Mesendoderm (in vitro differentiated cells): ENCODE results near the gene MOB3C. TPM values are rescaled to one million over a fixed set of nuclear protein-coding genes. Genes with fewer than 3 reads are reported as not detected.
"Not testable (repeated sequence)": the region's sequence is repeated elsewhere in the genome, so short reads cannot be mapped to it uniquely, and the experiment has no call there.

Source experiments
- DNase-seq: peaks from one replicate; pipeline ENCODE4 v3.0.0; 2013
- H2AK5ac ChIP-seq: 2 replicates; pipeline ENCODE4 v1.6.1; 2013; ENCODE audit warnings: low read length, inconsistent platforms
- H2BK120ac ChIP-seq: 2 replicates; pipeline ENCODE4 v1.6.1; 2013; ENCODE audit warnings: low read depth, mild to moderate bottlenecking, low read length, moderate library complexity, mixed read lengths
- H2BK15ac ChIP-seq: replicated peaks from 2 replicates; pipeline ENCODE4 v1.6.1; 2013; ENCODE audit warnings: low read depth, mild to moderate bottlenecking, moderate library complexity
- H2BK5ac ChIP-seq: 2 replicates; pipeline ENCODE4 v1.6.1; 2013; ENCODE audit warnings: low read length, inconsistent platforms
- H3K18ac ChIP-seq: 2 replicates; pipeline ENCODE4 v1.6.1; 2013; ENCODE audit warnings: mild to moderate bottlenecking, low read length, mixed read lengths
- H3K23ac ChIP-seq: one replicate; pipeline ENCODE4 v1.6.1; 2013; ENCODE audit warnings: low read length
- H3K27ac ChIP-seq: 2 replicates; pipeline ENCODE4 v1.5.1; 2013; ENCODE audit warnings: low read depth, mild to moderate bottlenecking, inconsistent platforms, low read length, moderate library complexity
- H3K27me3 ChIP-seq: 2 replicates; pipeline ENCODE4 v1.6.1; 2013; ENCODE audit warnings: low read length, control low read depth, mild to moderate bottlenecking, inconsistent platforms; ENCODE audit not compliant: insufficient read depth, poor library complexity
- H3K36me3 ChIP-seq: 2 replicates; pipeline ENCODE4 v1.6.1; 2013; ENCODE audit warnings: low read length, inconsistent platforms; ENCODE audit not compliant: control insufficient read depth, insufficient read depth
- H3K4ac ChIP-seq: one replicate; pipeline ENCODE4 v1.6.1; 2013; ENCODE audit warnings: low read depth, mild to moderate bottlenecking, low read length, moderate library complexity
- H3K4me1 ChIP-seq: 2 replicates; pipeline ENCODE4 v1.6.1; 2013; ENCODE audit warnings: low read depth, low read length, inconsistent platforms; ENCODE audit not compliant: control insufficient read depth
- H3K4me2 ChIP-seq: 2 replicates; pipeline ENCODE4 v1.6.1; 2013; ENCODE audit warnings: low read length
- H3K4me3 ChIP-seq: 2 replicates; pipeline ENCODE4 v1.5.1; 2013; ENCODE audit warnings: mild to moderate bottlenecking, low read length
- H3K56ac ChIP-seq: one replicate; pipeline ENCODE4 v1.6.1; 2013; ENCODE audit warnings: low read length
- H3K79me1 ChIP-seq: 2 replicates; pipeline ENCODE4 v1.6.1; 2013; ENCODE audit warnings: low read length, inconsistent platforms
- H3K79me2 ChIP-seq: 2 replicates; pipeline ENCODE4 v1.6.1; 2013; ENCODE audit warnings: mild to moderate bottlenecking, low read length; ENCODE audit not compliant: control insufficient read depth, insufficient read depth
- H3K9ac ChIP-seq: 2 replicates; pipeline ENCODE4 v1.6.1; 2013; ENCODE audit warnings: low read length, inconsistent platforms
- H4K5ac ChIP-seq: one replicate; pipeline ENCODE4 v1.6.1; 2013; ENCODE audit warnings: low read length
- H4K8ac ChIP-seq: one replicate; pipeline ENCODE4 v1.6.1; 2013; ENCODE audit warnings: low read depth, mild to moderate bottlenecking, control low read depth, low read length, moderate library complexity
- WGBS: extraction: QIAGEN DNeasy Blood & Tissue Kit; methylation state at CpG from one replicate; pipeline ENCODE4 v1.1.7; 2013; ENCODE audit warnings: low lambda C conversion rate, missing lambda C conversion rate; ENCODE audit not compliant: insufficient coverage; ENCODE audit errors: extremely low coverage; 5-methylcytosine and 5-hydroxymethylcytosine counted together
- polyA plus RNA-seq, 2 experiments: library from polyadenylated mRNA; stranded (reverse); fragments of 200-250 nt; gene quantifications; one replicate each; pipeline ENCODE4 v1.2.3, GENCODE V29; 2013

Gene MOB3C
- 0.58 TPM for polyA plus RNA-seq (2013, experiment 1 of 2)
- polyA plus RNA-seq (2013, experiment 2 of 2), result 0.67 TPM

DNA sequence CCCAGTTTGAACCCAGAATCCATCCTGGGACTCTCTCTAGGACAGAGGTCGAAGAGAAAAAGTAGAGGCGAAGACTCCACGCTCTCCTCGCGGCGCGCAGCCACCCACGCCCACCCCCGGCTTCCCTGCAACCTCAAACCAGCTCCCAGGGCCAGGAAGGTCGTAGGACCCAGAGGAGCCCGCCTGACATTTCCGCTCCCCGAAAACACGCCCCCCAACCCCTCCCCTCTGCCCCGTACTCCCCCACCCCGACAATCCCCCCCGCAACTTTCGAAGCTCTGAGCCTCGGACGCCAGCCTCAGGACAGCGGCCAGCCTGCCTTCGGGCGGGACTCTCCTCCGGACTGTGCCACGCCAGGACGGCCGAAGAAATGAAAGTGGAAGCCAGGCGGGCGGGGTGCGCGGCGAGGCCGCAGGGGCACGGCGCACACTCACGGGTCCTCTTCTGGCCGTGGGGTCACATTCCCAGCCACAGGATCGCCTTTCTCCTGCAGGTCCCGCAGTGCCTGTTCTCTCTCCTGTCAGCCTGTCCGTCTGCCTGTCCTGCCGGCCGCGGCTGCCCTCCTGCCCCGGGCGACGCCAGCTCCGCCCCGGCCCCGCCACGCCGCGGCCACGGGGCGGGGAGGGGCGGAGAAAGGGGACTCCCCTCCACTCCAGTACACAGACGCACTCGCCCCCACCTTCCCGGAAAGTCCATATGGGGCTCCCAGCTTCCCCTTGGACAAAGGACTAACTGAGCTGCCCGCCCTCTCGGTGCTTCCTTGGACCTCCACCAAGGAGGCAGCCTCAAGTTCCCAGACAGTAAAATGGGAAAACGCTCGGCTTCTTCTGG, at the start of gene MOB3C:
Gene MOB3C, minus strand, starts transcription at position 535 of the 831 bp plus-strand sequence. CDS start 3,490 bp downstream, outside the sequence.
- H3K4me2 ChIP-seq, result peak within 1 kb of the TSS; percentile 74
- H3K4me1 ChIP-seq, result peaks cover 10% of the 10 kb centered on the region
- peak within 1 kb of the TSS; percentile 64 for H3K4me3 ChIP-seq
- H2BK120ac ChIP-seq, result no peak within 1 kb of the TSS
- no peak within 1 kb of the TSS for H3K4ac ChIP-seq
- H4K8ac ChIP-seq, result no peak within 1 kb of the TSS
- H2BK15ac ChIP-seq, result no peak within 1 kb of the TSS
- H3K23ac ChIP-seq, result no peak within 1 kb of the TSS
- H3K27me3 ChIP-seq, result no peaks in the 10 kb centered on the region
- peak within 1 kb of the TSS; percentile 78 for H2AK5ac ChIP-seq
- peak within 1 kb of the TSS; percentile 89 for H3K56ac ChIP-seq
- H2BK5ac ChIP-seq, result no peak within 1 kb of the TSS
- no peaks in the 10 kb centered on the region for H3K36me3 ChIP-seq
- peak within 1 kb of the TSS; percentile 6 for H3K18ac ChIP-seq
- no peak within 1 kb of the TSS for H4K5ac ChIP-seq
- WGBS, result no CpG with 5 or more reads among the region's 62 CpGs
- peak; percentile 43 for DNase-seq
- H3K9ac ChIP-seq, result peak within 1 kb of the TSS; percentile 62
- H3K27ac ChIP-seq, result no peak within 1 kb of the TSS
- H3K79me1 ChIP-seq, result no peaks in the 10 kb centered on the region
- no peaks in the 10 kb centered on the region for H3K79me2 ChIP-seq

DNA sequence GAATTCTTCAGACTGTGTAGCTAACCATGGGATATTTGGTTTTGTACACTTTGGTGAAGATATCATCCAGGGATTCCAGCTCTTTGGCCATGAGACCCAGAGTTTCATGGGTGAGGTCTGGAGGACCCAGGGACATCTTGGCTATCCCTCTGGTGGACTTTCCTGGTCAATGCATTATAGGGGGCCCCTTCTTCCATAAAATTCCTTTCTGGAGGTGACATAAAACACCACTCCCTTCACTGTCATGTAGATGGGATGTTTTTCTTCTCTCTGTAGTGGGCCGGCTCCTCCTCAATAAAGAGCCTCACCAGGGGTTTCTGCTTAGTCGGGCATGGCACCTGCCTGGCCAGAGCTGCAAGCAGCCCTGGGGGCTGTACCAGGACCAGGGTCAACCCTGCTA, 49.4 kb upstream of the MOB3C start:
- WGBS, result no CpG with 5 or more reads among the region's 2 CpGs
- no peak overlapping the region for H2BK120ac ChIP-seq
- H2AK5ac ChIP-seq, result no peak overlapping the region
- H3K27ac ChIP-seq, result no peak overlapping the region
- no peak overlapping the region for H3K18ac ChIP-seq
- H3K79me2 ChIP-seq, result peaks cover 2% of the 10 kb centered on the region
- no peaks in the 10 kb centered on the region for H3K36me3 ChIP-seq
- H3K56ac ChIP-seq, result no peak overlapping the region
- no peak for DNase-seq
- no peak overlapping the region for H3K4me3 ChIP-seq
- no peak overlapping the region for H3K9ac ChIP-seq
- H2BK5ac ChIP-seq, result no peak overlapping the region
- no peak overlapping the region for H2BK15ac ChIP-seq
- H3K23ac ChIP-seq, result no peak overlapping the region
- no peak overlapping the region for H4K8ac ChIP-seq
- no peak overlapping the region for H3K4me2 ChIP-seq
- H3K4ac ChIP-seq, result no peak overlapping the region
- peaks cover 6% of the 10 kb centered on the region for H3K79me1 ChIP-seq
- H4K5ac ChIP-seq, result no peak overlapping the region
- no peaks in the 10 kb centered on the region for H3K27me3 ChIP-seq
- H3K4me1 ChIP-seq, result peaks cover 4% of the 10 kb centered on the region

DNA sequence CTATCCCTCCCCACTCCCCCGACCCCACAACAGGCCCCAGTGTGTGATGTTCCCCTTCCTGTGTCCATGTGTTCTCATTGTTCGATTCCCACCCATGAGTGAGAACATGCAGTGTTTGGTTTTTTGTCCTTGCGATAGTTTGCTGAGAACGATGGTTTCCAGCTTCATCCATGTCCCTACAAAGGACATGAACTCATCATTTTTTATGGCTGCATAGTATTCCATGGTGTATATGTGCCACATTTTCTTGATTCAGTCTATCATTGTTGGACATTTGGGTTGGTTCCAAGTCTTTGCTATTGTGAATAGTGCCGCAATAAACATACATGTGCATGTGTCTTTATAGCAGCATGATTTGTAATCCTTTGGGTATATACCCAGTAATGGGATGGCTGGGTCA, 46.3 kb upstream of the MOB3C start:
- DNase-seq, H3K23ac ChIP-seq, H3K27me3 ChIP-seq, H3K79me2 ChIP-seq, H4K8ac ChIP-seq, H3K27ac ChIP-seq, H2BK5ac ChIP-seq, H3K79me1 ChIP-seq, H2BK120ac ChIP-seq, H3K18ac ChIP-seq, H3K36me3 ChIP-seq, H3K56ac ChIP-seq, H2BK15ac ChIP-seq, H2AK5ac ChIP-seq, H3K4me3 ChIP-seq, H3K9ac ChIP-seq, H4K5ac ChIP-seq, H3K4me2 ChIP-seq, H3K4me1 ChIP-seq, H3K4ac ChIP-seq: not testable (repeated sequence)
- no CpG with 5 or more reads among the region's 5 CpGs for WGBS

DNA sequence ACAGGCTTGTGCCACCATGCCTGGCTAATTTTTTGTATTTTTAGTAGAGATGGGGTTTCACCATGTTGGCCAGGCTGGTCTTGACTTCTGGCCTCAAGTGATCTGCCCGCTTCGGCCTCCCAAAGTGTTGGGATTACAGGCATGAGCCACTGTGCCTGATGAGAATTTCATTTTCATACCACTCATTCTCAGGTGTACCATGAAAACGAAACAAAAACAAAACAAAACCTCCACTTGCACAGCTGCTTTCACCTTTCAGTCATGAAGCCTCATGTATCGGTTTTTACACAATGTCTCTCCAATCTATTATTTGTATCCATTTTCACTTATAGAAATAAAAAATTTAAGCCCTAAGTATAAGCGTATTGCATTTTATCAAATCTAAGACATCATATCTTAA, 43.5 kb upstream of the MOB3C start:
- H2BK15ac ChIP-seq, H3K4me1 ChIP-seq, H3K27ac ChIP-seq, H3K36me3 ChIP-seq, DNase-seq, H3K79me1 ChIP-seq, H3K18ac ChIP-seq, H2BK5ac ChIP-seq, H3K23ac ChIP-seq, H3K4ac ChIP-seq, H3K4me2 ChIP-seq, H3K79me2 ChIP-seq, H3K9ac ChIP-seq, H3K4me3 ChIP-seq, H4K8ac ChIP-seq, H2BK120ac ChIP-seq, H3K27me3 ChIP-seq, H3K56ac ChIP-seq, H2AK5ac ChIP-seq, H4K5ac ChIP-seq: not testable (repeated sequence)
- no CpG with 5 or more reads among the region's 5 CpGs for WGBS

DNA sequence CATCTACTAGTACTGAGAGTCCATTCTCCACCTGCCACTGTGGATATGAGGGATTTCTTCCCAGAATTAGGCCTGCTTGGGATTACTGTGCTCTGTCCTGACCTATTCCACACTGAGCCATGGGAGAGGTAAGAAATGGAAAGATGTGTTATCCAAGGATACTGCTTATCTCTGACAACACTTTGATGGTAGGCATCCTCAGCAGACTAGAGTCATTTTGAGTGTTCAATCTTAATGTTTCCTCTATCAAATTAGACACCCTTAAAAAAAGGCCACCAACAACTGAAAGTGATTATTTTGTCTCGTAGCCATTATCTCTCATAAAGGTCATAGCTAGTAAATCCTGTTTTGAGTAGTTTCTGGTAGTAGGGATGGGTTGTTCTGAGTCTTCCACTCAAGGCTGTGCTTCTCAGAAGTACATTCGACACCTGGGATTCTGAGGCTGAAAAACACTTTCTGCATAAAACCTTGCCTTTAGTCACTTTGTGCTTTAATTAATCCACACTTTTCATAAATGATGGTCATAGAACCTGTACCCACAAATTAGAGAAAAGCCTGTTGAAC, 42.8 kb upstream of the MOB3C start:
- no peaks in the 10 kb centered on the region for H3K79me1 ChIP-seq
- no peaks in the 10 kb centered on the region for H3K79me2 ChIP-seq
- no peaks in the 10 kb centered on the region for H3K36me3 ChIP-seq
- no peak overlapping the region for H2BK15ac ChIP-seq
- no peaks in the 10 kb centered on the region for H3K27me3 ChIP-seq
- no peak overlapping the region for H3K4me3 ChIP-seq
- H2AK5ac ChIP-seq, result no peak overlapping the region
- H3K18ac ChIP-seq, result no peak overlapping the region
- no peak overlapping the region for H3K4me2 ChIP-seq
- no peak overlapping the region for H3K9ac ChIP-seq
- H2BK120ac ChIP-seq, result no peak overlapping the region
- H4K5ac ChIP-seq, result no peak overlapping the region
- H3K4me1 ChIP-seq, result no peaks in the 10 kb centered on the region
- no peak overlapping the region for H3K23ac ChIP-seq
- DNase-seq, result no peak
- WGBS, result no CpG with 5 or more reads among the region's 2 CpGs
- no peak overlapping the region for H3K56ac ChIP-seq
- H3K27ac ChIP-seq, result no peak overlapping the region
- H4K8ac ChIP-seq, result no peak overlapping the region
- H3K4ac ChIP-seq, result no peak overlapping the region
- H2BK5ac ChIP-seq, result no peak overlapping the region
